Activated CD8-positive, alpha-beta memory T cell treated with anti-CD3 and anti-CD28 coated beads, Interleukin-2, amount 50 U/mL, for 1 hour (primary cell): ENCODE data around the gene CCDC120.
A peak's percentile ranks its signal among the peaks of the same experiment; 100 is the strongest.

Experiments used
- DNase-seq: peaks from one replicate; pipeline ENCODE4 v3.0.0-alpha.2; 2020; ENCODE audit errors: extremely low read depth

Gene CCDC120

DNA sequence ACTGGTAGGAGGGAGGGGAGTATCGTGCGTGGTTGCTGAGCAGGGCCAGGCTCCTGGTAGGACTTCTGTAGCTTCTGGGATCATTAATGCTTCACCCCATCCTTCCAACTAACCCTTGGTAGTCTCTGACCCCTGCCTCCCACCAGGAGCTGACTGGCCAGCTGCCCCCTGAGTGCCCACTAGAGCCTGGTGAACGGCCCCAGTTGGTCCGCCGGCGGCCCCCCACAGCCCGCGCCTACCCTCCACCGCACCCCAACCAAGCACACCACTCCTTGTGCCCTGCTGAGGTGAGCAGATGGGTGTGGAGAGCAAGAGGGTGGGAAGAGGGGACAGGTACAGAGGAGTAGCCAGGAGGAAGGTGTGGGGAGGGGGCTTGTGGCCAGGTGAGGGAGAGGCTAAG lies 4.9 kb downstream of the CCDC120 start:
- no peak for DNase-seq

DNA sequence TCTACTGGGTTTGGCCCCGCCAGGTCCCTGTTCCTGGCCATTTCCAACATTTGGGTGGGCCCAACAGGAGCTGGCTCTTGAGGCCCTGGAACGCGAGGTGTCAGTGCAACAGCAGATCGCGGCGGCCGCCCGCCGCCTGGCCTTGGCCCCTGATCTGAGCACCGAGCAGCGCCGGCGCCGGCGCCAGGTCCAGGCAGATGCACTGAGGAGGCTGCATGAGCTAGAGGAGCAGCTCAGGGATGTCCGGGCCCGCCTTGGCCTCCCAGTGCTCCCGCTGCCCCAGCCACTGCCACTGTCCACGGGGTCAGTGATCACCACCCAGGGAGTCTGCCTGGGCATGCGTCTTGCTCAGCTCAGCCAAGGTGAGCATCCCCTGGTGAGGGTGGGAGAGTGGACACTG lies 5.5 kb downstream of the CCDC120 start:
- no peak for DNase-seq

DNA sequence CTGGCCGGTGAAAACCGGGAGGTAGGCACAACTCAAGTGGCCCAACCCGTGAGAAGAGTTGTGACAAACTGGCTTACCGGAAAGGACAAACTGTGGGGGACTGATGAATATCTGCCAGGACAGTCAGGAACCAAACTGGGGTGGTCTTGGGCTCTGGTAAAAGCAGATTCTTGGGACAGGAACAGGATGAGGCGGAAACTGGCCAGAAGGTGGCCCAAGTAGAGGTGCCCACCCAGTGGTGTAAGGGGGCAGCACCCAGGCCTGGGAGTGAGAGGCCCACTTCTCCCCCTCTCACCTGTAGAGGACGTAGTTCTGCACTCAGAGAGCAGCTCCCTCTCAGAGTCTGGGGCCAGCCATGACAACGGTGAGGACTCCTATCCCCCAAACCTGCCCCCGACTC lies 5.9 kb downstream of the CCDC120 start:
- DNase-seq: no peak

DNA sequence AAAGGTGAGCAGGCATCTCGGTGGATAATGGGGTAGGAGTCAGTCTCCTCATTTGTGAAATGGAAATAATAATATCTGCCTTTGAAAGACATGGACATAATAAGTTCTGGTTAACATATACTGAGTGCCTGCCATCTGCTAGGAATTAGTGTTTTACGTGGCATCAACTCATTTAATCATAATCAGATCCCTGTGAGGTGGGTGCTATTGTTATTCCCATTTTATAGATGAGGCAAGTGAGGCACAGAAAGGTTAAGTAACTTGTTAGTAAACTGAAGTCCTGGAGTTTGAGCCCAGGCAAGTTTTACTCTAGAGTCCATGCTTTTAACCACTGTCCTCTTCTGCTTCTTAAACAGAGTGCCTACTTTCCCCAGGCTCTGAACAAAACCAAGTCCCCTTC lies 7.5 kb downstream of the CCDC120 start:
- DNase-seq: no peak

DNA sequence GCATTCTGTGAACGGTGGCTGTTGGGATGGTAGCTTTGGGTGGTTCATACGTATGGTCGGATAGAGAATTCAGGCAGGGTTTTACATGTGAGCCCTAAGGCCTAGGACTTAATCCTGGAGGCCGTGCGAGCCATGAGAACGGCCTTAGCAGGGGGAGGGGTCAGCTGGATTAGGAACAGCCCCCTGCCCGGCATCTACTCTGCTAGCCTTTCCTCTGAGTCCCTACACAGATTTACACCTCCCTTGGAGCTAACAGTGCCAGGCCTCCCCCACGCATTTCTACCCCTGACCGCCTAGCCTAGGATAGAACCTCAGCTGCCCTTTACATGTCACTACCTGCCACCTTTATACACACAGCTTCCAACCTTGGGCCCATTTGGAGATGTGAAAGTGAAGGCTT lies 7.9 kb downstream of the CCDC120 start:
- no peak for DNase-seq

DNA sequence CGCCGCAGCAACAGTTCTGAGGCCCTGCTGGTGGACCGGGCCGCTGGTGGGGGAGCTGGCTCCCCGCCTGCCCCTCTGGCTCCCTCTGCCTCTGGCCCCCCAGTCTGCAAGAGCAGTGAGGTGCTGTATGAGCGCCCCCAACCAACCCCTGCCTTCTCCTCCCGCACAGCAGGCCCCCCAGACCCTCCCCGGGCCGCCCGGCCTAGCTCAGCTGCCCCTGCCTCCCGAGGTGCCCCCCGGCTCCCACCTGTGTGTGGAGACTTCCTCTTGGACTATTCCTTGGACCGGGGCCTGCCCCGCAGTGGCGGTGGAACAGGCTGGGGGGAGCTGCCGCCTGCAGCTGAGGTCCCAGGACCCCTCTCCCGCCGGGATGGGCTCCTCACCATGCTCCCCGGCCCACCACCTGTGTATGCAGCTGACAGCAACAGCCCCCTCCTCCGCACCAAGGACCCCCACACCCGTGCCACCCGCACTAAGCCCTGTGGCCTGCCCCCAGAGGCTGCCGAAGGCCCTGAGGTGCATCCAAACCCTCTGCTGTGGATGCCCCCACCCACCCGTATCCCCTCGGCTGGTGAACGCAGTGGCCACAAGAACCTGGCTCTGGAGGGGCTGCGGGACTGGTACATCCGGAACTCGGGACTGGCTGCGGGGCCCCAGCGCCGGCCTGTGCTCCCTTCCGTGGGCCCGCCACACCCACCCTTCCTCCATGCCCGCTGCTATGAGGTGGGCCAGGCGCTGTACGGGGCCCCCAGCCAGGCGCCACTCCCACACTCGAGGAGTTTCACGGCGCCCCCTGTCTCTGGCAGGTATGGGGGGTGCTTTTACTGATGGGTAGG lies 8.7 kb downstream of the CCDC120 start:
- no peak for DNase-seq

DNA sequence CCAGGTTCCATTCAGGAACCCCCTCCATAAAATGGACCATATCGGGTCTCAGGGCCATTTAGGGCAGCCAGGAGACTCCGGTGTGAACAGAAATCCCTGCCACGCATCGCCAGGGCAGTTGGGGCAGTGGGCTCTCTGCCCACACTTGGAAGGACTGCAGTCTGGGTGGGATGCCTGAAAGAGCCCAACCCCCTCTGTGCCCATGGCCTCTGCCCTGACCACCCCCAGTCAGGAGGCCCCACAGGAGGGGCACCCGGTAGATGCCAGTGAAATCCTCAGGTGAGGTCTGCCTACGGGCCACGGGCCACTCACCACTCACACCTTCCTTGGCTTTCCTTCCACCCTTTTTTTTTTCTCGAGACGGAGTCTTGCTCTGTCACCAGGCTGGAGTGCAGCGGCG lies 10.2 kb downstream of the CCDC120 start:
- no peak for DNase-seq

DNA sequence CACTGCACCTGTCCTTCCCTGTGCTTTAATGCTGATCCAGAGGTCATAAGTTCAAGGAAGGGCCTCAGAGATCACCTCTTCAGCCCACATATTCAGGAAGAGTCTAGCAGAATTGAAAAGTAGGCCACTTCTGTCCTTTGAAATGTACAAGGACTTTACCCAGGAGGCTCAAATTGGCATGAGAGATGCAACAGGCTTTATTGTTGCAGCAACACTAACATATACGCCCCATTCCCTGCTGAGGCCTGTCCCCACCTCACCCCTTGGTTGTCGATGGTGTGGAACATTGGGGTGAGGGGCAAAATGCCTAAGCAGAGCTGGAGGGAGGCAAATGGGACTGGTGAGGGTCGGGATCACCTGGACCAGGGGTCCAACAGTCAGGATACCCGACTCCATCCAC lies 12.2 kb downstream of the CCDC120 start:
- no peak for DNase-seq

DNA sequence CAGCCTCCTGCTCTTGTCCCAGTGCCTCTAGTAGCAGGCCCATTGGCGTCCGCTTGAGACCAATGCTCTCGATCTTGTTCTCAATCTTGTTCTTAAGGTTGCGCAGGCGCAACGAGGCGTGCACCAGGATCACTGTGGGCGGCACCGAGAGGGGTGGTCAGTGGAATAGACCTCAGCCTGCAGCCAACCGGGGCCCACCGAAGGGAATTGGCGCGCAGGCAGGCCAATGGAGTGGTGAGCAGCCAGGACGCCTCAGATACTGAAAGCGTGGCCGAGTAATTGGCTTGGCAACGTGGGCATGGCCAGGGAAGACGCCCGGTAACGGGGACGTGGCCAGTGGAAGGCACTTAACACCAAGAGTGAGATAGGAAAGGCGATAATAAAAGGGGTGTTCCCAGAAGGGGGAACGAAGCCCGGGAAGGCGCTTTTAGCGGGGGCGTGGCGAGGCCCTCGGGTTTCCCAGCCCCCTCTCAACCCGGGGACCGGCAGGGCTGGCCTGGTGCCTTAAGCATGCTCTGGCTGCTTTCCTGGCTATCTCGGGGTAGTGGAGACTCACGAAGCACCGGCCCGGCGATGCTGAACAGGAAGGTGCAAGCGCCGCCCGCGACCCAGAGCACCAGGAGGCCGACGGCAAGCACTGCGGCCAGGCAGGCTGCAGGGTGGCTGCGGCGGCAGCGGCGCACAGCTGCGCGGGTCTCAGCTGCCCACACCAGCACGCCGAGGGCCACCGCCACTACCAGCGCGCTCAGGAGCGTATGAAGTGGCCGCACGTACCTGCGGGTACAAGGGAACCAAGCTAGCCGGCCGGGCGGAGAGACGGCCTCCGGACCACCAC lies 13.3 kb downstream of the CCDC120 start:
- no peak for DNase-seq

DNA sequence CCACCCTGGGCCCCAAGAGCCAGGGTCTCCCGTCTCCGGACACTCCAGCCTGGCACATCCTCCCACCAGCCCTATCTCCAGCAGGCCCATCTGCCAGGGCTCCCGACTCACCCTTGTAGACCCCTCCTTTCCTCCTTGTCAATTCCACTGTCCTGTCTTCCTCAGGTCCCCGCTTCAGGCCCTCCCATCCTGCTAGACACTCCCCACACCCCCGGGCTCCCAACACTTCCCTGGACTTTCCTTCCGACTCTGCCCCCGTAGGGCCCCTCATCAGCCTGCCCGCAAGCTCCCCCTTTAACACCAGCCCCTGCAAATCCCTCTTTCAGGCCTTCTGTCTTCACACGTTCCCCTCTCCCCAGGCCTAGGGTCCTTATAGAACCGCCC lies 13.9 kb downstream of the CCDC120 start:
- DNase-seq: no peak

DNA sequence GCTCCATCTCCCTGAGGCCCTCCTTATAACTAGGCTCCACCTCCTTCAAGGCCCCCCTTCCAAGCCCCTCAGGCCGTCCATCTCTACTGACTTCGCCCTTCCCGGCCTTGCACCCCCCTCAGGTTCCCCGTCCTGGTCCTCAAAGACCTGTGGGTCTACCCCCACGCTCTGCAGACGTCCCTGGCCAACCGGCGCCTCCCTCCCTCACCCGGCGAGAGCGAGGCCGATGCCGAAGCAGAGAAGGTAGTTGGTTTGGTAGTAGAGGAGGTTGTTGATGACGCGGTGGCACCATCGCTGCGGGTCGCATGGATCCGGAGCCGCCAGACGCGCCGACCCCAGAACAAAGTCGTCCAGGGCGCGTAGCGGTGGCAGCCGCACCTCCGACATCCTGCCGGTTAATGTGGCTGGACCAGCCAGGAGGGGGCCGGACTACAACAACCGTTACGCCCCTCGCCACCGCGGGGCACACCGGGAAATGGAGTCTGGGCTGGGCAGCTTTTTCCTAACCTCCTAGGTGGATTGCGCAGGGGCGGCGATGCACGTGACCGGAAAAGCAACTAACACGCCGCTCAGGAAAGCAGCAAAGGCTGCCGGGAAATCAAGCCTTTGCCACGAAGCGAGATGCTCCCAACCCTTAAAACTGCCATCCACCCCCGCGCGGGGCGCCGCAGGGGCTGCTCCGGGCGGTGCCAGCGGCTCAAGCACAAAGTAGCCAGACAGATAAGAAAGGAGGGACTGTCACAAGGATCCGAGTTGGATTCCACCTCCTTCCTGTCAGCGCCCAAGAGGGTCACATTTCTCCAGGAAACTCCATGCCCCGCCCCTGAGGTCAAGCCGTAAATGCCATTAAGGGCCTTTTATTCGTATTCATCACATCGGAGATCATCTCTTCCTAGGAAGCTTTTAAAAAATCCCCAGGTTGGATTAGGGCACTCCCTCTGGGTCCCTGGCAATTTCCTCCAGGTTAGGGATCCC lies 15.1 kb downstream of the CCDC120 start, which contains the start of gene PRAF2:
TSS of gene PRAF2 (minus strand) at position 402 of the 975 bp plus-strand sequence. CDS start at position 387, 15 bp downstream.
- peak; percentile 69 for DNase-seq

DNA sequence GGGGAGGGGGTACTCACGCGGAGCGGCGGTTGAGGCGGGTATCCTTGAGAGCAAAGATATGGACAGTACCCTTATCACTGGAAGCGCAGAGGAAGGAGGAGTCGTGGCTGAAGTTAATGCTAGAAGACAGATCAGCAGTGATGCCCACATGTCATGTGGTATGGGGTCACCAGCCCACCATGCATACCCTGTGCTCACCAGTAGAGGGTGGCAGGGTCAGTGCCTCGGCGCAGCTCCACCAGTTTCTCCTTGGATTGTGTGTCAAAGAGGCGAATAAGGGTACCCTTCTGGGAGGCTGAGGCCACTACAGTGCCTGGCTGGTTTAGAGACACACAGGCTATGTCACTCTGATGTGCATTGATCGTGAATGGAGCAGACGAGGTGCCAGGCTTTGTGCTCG lies 16.5 kb downstream of the CCDC120 start:
- no peak for DNase-seq

DNA sequence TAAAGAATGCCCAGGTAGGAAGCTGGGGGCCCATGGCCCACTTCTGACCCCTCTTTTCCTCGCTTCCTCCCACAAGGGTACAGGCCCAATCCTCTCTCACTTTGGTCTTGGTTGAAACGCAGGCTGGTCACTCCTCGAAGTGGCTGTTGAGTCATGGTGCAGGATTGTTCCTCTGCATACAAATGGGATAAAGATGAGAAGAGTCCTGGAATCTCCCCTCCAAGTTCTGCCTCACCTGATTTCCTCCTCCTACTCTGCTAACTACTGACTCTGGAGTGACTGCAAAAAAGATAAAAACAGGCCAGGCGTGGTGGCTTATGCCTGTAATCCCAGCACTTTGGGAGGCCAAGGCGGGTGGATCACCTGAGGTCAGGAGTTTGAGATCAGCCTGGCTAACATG lies 19.1 kb downstream of the CCDC120 start:
- no peak for DNase-seq

DNA sequence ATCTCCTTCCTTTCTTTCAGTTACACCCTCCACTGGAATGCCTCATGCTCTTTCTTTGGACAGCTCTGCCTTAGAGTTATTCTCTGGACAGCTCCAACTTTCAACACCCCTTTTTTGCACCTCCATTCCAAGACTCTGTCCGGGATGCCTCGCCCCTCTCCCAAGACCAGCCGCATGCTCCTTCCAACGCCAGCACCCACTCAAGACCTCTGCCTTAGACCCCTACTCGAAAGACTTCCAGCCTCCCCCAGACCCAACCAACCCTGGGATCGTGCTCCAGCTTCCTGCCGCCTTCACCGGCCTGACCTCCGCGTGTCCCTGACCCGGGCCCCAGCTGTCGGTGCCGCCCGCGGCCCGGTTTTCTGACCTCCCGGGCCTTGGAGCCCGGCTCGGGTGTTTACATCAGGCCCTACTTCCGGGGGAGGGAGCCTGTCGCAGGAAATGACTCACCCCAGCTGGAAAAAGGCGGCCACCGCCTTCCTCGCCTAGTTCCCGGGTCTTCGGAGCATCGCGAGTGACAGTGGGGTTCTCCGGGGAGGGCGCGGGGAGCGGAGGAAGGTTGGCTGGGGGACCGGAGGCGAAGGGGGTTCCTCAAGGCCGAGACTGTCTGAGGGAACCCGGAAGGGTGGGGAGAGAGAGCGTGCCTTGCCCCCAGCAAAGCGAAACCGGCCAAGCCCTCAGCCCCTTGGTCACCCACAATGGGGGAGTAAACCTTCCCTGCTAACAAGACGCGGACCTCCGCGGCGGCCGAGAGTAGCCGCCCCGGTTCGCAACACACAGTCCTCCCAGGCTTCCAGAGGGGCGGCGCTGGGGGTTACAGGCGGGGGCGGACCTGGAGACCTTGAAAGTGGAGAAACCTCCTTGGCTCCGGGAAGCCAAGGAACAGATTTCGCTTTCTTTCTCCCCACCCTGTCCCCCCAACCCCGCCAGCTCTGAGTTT lies 21.0 kb downstream of the CCDC120 start, which contains the start of gene WDR45:
TSS of gene WDR45 (minus strand) at position 399 of the 940 bp plus-strand sequence. CDS start 1,792 bp downstream, outside the sequence.
- DNase-seq: peak; percentile 47

DNA sequence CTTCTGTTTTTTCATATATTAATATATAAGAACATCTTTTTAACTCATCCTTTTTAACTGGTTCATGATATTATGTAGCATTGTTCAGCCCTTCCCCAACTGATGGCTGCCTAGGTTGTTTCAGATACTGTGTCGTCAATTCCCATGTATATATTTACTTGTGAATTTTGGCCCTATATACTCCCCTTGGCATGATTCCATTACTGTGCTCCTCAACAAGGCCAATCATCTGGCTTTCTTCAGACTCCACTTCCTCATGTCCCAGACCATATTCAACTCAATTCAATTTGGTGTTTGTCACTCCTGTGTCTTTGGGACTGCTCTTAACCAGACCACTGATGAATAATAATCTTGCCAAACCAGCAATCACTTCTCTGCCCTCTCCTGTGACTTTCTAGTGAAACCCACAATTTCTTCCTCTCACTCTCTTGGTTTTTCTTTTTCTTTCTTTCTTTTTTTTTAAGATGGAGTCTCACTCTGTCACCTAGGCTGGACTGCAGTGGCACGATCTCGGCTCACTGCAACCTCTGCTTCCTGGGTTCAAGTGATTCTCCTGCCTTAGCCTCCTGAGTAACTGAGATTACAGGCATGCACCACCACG lies 23.6 kb downstream of the CCDC120 start:
- no peak for DNase-seq

DNA sequence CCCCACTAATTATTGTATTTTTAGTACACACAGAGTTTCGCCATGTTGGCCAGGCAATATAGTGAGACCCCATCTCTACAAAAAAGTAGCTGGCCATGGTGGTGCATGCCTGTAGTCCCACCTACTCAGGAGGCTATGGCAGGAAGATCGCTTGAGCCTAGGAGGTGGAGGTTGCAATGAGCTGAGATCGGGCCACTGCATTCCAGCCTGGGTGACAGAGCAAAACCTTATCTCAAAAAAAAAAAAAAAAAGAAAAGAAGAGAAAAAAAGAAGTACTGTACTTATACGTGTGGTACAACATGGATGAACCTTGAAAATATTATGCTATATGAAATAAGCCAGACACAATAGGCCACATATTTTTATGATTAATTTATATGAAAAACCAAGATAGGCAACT lies 30.8 kb downstream of the CCDC120 start:
- DNase-seq: no peak

DNA sequence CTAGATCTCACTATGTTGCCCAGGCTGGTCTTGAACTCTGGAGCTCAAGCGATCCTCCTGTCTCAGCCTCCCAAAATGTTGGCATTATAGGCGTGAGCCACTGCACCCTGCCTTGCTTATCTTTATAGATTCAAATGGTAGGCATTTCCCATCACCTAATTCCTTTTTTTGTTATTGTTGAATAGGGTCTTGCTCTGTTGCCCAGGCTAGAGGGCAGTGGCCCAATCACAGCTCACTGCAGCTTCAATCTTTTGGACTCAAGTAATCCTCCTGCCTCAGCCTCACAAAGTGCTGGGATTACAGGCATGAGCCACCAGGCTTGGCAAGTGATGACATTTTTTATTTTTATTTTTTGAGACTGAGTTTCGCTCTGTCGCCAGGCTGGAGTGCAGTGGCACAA lies 37.6 kb downstream of the CCDC120 start:
- DNase-seq: no peak

DNA sequence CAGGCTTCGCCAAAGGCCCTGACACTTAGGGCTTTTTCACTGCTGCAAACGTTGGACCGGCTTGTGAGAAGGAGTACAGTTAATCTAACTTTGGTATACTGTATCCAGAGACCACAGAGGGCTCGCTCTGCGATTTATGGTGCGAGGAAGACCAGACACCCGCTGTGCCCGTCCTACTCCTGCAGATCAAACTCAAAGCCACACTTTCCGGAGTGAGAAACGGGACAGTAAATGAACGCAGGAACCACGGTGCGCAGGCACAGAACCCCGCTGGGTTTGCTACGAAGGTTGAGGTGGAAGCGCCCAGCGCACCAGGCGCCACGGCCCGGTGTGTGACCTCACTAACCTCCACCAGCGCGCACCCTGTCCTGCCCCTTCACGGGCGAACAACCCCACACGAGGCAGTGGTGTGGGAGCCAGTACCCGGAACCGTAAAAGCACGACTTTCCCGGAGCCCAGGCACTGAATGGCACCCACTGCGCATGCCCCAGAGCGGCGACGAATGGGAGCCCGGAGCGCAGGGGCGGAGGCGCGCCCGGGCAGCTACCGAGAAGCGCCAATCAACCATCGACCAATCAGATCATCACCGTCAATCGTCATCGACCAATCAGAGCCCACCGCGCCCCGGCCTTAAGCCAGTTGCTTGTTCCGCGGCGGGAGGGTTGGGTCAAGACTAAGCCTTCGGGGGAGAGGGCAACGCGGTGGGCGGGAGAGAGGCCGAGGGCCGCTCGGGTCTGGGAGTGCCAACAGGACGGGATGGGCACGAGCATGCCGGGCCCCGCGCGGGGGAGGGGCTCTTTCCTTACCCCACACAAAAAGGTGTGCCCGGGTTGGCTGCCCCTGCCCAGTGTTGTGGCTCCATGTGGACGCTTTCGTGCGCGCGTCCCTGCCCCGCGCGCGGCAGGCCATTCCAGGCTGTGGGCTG lies 42.2 kb downstream of the CCDC120 start:
- DNase-seq: peak; percentile 61

DNA sequence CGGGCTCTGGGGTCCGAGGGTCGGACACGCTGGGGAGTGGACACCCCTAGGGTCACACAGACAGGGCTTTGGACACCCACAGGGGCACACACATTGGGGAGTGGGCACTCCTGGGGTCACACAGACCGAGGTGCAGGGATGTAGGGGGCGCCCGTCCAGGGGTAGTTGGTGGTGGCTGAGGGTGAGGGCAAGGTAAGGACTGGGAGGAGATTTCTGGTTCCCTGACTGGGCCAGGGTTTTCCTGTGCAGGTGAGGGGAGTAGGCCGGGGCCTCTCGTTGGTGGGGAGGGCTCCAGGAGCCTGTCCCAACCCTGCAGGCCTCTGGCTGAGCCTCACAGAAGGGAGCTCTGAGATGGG lies 42.8 kb downstream of the CCDC120 start:
- no peak for DNase-seq
